NOMO-1 treated with DMSO at 0.1 percent for 48 hours (cell line): ENCODE data around the gene SOAT2.
"Not testable (repeated sequence)": the region's sequence is repeated elsewhere in the genome, so short reads cannot be mapped to it uniquely, and the experiment has no call there.

ENCODE experiments used
- DNase-seq: peaks from one replicate; lab custom pipeline; 2025; ENCODE audit not compliant: unreplicated experiment; lab: John Stamatoyannopoulos, UW

Gene SOAT2

DNA sequence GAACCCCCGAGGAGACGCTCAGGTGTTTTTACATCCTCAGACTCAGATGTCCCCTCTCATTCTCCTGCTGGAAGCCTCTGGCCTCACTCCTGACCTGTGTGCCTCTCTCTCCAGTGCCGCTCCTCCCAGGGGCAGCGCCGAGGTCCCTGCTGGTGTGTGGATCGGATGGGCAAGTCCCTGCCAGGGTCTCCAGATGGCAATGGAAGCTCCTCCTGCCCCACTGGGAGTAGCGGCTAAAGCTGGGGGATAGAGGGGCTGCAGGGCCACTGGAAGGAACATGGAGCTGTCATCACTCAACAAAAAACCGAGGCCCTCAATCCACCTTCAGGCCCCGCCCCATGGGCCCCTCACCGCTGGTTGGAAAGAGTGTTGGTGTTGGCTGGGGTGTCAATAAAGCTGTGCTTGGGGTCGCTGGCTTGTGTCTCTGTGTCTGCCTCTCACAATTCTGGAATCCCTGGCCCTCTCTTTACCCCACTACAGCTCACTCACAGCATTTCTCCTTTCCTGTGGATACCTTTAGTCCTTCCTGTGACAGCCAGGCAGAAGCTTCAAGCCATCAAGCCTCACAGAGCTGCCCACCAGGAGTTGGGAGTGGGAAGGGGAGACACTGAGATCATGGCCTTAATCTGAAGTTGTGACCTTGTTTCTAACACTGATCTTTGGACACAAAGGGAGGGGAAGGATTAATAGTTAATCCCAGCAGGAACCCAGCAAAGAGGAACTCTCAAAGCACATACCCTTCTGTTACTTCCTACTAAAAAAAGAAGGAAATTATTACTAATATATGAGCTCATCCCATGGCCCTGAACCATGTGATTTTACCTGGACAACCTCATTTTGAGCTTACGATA is 1.1 kb upstream of the SOAT2 start:
- DNase-seq, result no peak

GRCh38 chr12:53103860-53104305 is 597 bp downstream of the SOAT2 start:
- DNase-seq, result peak; percentile 60

- DNase-seq, result no peak
Measured at GRCh38 chr12:53105256-53105655, 2.0 kb downstream of the SOAT2 start.

GRCh38 chr12:53105712-53106439 is 2.6 kb downstream of the SOAT2 start:
- DNase-seq, result no peak

GRCh38 chr12:53107122-53107521 is 3.8 kb downstream of the SOAT2 start:
- DNase-seq, result no peak

DNA sequence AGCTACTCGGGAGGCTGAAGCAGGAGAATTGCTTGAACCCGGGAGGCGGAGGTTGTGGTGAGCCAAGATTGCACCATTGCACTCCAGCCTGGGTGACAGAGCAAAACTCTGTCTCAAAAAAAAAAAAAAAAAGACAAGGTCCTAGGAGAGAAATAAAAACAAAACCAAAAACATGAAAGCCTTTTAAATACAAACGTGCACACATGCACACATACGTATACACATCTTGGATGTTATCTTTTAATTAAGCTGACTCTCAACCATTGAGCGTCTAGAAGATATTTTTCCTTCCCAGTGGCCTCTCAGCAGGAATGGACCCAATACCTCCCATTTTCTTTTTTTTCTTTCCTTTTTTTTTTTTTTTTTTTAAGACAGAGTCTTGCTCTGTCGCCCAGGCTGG is 9.1 kb downstream of the SOAT2 start:
- not testable (repeated sequence) for DNase-seq

DNA sequence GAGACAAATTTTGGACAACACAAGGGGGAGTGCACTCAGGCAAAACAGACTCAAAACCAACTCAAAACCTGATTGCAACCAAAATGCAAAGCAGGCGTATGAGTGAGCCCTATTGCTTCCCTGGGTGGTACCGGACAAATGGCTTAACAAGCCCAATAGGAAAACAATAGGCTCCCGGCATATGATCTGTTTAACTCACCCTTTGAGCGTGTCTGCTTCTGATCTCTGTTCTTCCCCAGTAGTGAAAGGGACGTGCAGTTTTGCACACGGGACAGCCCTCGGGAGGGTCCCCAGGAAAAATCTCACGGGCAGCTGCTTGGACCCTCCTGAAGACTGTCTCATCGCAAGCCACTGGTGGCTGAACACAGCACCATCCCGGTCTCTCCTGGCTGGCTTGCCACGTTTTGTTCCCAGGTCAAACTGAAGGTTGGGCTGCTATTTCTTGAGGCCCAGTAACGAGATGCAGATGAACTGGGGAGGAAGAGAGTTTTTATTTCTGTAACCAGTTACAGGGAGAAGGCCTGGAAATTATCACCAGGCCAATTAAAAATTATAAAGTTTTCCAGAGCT is 9.9 kb downstream of the SOAT2 start:
- DNase-seq, result no peak

- no peak for DNase-seq
Measured at GRCh38 chr12:53113951-53114350, 10.7 kb downstream of the SOAT2 start.

GRCh38 chr12:53115112-53115890 is 12.0 kb downstream of the SOAT2 start:
- DNase-seq, result no peak

DNA sequence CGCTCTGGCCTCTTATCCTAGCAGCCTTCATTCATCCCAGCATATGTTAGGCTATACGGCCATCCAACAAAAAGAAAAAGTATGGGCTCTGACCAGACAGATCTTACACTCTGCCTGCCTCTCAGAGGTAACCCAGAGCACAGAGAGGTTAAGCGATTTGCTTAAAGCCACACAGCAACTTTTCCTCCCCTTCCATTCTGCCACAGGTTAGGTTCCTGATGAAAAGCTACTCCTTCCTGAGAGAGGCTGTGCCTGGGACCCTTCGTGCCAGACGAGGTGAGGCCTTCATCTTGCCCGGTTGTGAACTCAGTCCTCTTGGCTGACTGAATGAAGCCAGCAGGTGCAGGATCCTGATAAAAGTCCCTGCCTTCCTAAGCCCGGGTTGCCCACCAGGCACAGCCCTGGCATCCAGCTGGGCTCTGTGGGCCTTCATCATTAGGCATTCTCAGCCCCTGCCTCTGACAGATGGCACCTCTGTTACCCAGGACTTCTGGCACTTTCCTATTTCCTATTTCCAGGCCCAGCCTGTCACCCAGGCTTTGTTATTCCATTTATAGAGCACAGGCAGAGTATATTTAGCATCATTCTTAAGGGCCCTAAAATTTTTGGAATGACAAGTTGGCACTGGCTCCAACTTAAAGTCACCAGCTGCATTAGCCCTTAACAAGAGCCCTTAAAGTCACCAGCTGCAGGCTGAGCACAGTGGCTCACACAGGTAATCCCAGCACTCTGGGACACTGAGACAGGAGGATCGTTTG is 12.8 kb downstream of the SOAT2 start:
- DNase-seq, result no peak

DNA sequence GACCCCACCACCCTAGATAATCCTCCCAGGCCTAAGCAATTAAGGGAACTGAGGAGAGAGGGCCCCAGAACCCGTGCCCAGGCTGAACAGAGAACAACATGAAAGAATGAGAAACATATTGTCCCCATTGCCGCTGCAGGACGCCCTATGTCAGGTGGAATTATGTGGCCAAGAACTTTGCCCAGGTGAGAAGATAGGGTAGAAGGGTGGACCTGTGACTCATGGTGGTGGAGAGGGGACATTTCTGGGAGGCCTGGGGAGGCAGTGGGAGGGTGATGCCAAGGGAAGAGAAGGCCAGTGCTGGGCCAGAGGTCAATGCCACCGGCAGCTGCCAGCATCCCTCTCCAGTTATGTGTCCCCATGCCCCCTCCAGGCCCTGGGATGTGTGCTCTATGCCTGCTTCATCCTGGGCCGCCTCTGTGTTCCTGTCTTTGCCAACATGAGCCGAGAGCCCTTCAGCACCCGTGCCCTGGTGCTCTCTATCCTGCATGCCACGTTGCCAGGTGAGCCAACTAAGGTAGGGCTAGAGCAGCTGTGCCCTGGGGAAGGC is 15.5 kb downstream of the SOAT2 start:
- DNase-seq, result no peak

GRCh38 chr12:53120685-53121525 is 17.6 kb downstream of the SOAT2 start:
- no peak for DNase-seq

DNA sequence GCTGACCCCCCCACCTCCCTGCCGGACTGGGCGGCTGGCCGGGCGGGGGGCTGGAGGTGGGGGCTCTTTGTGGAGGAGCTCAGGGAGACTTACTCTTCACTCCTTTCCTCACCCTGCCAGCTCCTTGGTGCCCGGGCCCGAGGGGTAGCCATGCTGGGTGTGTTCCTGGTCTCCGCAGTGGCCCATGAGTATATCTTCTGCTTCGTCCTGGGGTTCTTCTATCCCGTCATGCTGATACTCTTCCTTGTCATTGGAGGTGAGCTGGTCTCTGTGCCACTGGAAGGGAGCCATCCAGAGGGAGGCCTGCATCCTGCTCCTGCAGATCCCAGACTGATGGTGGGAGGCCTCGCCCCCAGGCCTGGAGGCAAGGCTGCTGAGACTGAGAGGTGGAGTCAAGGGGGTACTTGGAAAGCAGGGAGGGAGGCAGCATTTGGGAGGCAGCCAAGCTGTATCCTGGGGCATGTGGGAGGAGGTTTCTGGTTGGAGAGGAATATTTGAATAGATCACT is 19.7 kb downstream of the SOAT2 start:
- DNase-seq, result no peak

- DNase-seq, result no peak
Measured at GRCh38 chr12:53123578-53124351, 20.5 kb downstream of the SOAT2 start.

- DNase-seq, result no peak
Measured at GRCh38 chr12:53124352-53124723, 21.1 kb downstream of the SOAT2 start.

DNA sequence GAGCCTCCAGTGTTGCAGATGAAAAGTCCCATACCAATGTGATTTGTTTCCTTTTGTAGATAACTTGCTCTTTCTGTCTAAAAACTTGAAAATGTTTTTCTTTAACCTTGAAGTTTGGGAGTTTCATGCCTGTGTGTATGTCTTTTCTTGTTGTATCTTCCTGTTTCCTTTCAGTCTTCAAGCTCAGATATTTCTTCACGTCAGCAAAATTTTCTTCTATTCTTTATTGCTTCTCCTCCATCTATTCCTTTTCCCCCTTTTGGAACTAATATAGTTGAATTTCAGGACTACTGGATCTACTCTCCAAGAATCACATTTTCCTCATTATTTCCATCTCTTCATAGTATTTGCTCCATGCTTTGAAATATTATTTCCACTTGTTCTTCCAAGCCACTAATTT is 23.9 kb downstream of the SOAT2 start:
- no peak for DNase-seq

DNA sequence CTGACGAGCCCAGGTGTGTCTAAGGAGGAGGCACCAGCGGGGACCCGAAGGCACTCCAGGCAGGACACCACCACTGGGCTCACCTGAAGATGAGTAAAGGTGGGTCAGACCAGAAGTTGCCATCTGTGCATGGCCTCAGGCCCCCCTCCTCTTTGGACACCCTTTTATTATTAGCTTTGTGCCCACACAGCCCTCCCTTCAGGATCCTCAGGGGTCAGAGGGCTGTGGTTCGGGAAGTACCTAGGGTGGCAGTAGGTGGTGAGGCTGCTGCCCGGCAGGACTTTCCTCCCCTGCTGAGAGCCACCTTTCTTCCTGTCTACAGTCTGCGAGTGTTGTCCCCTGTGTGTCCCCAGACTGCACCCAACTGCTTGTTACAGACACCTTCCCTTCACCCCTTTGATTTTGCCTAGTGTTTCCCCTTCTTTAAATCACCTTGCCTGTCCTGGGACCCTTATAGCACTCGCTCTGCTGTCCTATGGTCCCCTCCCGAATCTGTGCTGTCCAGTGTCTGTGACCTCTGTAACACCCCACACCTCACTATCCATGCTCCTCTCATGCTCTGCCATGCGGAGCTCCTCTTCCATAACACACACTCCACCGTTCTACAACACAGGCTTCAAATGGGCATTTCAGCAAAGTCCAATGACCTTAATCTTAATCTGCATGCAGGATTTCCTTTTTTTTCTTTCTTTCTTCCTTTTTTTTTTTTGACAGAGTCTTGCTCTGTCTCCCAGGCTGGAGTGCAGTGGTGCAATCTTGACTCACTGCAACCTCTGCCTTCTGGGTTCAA is 25.7 kb downstream of the SOAT2 start:
- DNase-seq, result peak; percentile 42

DNA sequence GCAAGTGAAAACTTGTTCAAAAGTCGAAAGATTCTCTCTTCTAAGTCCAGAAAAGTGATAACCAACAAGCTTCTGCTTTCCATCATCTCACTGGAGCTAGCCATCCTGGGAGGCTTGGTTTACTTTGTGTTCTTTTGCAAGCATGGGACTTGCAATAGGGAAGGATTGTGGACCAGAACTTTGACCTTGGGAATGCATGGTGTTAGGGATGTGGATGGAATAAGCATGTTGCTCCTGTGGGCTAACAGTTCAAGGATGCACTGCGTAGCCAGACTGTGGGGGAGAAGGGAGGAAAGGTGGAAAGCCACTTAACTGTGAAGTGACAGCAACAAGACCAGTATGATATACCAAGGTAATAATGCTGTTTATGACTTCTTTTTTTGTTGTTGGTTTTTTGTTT is 28.6 kb downstream of the SOAT2 start:
- no peak for DNase-seq
